T-helper 22 cell (primary cell): ENCODE data around the gene MAZ.

Experiments
- DNase-seq: peaks from one replicate; pipeline ENCODE4 v3.0.0-alpha.2; 2020; ENCODE audit warnings: low read depth

Gene MAZ

DNA sequence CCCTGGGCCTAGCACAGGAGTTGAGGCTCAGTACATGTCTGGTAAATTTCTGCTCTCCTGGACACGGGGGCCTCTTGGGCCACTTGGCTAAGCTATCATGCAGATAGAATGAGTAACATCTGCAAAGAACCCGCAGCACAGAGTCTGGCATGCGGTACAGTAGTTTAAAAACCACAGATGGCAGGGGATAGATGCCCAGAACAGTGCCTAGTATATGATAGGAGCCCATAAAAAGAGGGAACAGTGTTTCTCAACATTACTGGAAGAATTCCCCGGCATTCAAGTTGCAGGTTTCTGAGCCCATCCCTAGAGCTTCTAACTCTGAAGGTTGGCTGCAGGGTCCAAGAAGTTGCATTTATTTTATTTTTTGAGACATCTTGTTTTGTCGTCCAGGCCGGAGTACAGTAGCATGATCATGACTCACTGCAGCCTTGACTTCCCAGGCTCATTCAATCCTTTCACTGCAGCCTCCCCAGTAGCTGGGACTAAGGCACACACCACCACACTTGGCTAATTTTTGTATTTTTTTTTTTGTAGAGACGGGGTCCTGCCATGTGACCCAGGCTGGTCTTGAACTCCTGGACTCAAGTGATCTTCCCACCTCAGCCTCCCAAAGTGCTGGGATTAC is 50.9 kb downstream of the MAZ start:
- DNase-seq = no peak

DNA sequence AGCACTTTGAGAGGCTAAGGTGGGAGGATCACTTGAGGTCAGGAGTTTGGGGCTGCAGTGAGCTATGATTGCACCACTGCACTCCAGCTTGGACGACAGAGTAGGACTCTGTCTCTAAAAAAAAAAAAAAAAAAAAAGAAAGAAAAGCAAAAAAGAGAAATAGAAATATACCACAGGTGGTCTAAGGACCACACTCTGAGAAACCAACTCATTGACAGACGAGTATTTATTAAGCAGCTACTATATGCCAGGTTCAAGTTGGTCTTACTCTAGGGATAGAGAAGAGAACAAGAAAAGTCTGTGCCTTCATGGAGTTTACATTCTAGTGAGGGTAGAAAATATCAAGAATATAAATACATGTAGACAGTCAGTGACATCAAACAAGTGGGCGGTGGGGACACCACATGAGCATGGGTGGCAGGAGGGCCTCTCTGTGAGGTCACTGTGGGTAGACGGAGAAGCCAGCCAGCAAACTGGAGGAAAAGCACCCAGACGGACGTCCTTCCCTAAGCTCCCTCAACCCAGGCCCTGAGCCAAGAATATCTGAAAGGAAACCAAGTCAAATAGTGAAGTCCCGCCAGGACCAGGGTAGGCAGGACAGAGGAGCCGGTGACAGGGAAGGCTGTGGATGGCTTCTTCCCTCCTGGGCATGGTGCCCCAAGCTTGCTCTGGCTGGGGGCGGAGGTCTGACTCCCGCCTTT is 52.0 kb downstream of the MAZ start:
- no peak for DNase-seq

DNA sequence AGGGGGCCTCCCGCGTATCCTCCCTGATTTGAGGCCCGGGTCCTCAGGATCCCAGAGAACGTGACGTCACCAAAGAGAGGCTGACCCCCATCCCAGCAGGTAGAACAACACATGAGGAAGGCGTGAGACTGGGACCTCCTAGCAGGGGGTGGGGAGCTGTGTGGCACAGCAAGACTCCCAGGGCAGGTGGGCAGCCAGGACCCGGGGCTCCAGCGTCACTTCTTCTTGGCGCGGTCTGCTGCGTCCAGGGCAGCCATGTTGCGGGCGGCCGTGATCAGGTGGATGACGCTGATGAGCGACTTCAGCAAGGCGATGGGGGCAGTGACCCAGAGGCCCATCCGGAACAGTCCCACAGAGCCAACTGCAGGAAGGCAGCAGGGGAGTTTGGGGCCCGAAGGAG is 52.6 kb downstream of the MAZ start:
- DNase-seq = no peak

DNA sequence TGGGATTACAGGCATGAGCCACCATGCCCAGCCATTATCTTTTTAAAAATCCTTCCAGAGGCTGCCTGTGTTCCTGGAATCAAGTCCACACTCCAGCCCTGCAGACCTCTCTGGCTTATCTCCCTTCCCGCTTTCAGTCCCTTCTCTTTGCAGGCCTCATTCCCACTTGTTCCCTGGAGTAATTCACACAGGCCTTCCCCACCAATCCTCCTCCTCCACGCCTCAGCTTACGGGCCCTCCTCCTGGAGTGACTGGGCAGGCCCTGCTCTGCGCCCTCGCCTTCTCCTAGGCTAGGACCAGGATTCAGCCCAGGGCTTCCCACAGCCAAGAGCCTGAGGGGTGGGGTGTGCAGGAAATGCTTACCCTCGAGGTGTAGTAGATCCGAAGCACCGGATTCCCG is 53.9 kb downstream of the MAZ start:
- no peak for DNase-seq
